Body of pancreas (tissue), 4 donors: ENCODE data around the gene SNRNP200. TPM values are rescaled to one million over a fixed set of nuclear protein-coding genes. Genes with fewer than 3 reads are reported as not detected.

Source experiments
- ATAC-seq: fragments of 150-250 bp; one replicate; pipeline ENCODE4 v1.9.1; 2016
- DNase-seq, 4 donors: peaks; one replicate each; pipeline ENCODE4 v3.0.0-alpha.2; 2019
- H3K27ac ChIP-seq, 4 donors: fragments of 200-600 bp; sonication (generic); 1 replicate in 3 of 4; 2 replicates in 1 of 4; pipeline versions ENCODE4 v1.5.1 to v1.6.1; 2016 to 2019; ENCODE audit warnings: mild to moderate bottlenecking in 1 of 4, mixed read lengths in 1 of 4, moderate library complexity in 1 of 4
- H3K27me3 ChIP-seq, 2 donors: fragments of 200-600 bp; sonication (generic); one replicate each; pipeline ENCODE4 v1.6.0; 2016; ENCODE audit warnings: mild to moderate bottlenecking in 1 of 2
- H3K36me3 ChIP-seq, 2 donors: fragments of 200-600 bp; sonication (generic); replicated peaks in 1 of 2; 2 replicates each; pipeline ENCODE4 v1.5.1; 2016; ENCODE audit warnings: low read depth in 2 of 2; ENCODE audit not compliant: insufficient read depth in 1 of 2
- H3K4me1 ChIP-seq: fragments of 200-600 bp; sonication (generic); one replicate; pipeline ENCODE4 v1.6.0; 2016
- H3K4me3 ChIP-seq, 2 donors: fragments of 200-600 bp; sonication (generic); 1 replicate in 1 of 2; 2 replicates in 1 of 2; pipeline ENCODE4 v1.5.1; 2016 to 2019
- H3K9me3 ChIP-seq, 3 donors: fragments of 200-600 bp; sonication (generic); 1 replicate in 2 of 3; 2 replicates in 1 of 3; pipeline ENCODE4 v1.5.1; 2016
- POLR2A ChIP-seq, 3 donors: fragments of 450-650 bp; IDR thresholded peaks; one replicate each; pipeline ENCODE4 v1.6.1; 2016; ENCODE audit warnings: antibody characterized with exemption in 3 of 3, mild to moderate bottlenecking in 2 of 3
- WGBS, 2 donors: methylation state at CpG; one replicate each; pipeline ENCODE4 v1.1.5; 2017; 5-methylcytosine and 5-hydroxymethylcytosine counted together
- intact Hi-C: fragments of 100-400 bp; cut with DNase I; formaldehyde crosslinking; loops from one replicate; pipeline ENCODE4 v1.15.1; 2023
- total RNA-seq, 2 donors: library from RNA; depleted of rRNA; stranded (reverse); fragments of >200 nt; gene quantifications; one replicate each; pipeline ENCODE4 v1.1.0, GENCODE V29; 2016
- TF ChIP-seq, protein P1 (sequence below), 7 experiments: fragments of 450-650 bp in 4 of 7; fragments of 200-600 bp in 3 of 7; sonication (generic) in 3 of 7; IDR thresholded peaks; one replicate each; pipeline ENCODE4 v1.5.1; 2016 to 2019; ENCODE audit warnings: antibody characterized with exemption in 7 of 7

SNRNP200 gene
- total RNA-seq, 2 donors from 2014 or later, result 58.1 to 110 TPM

DNA sequence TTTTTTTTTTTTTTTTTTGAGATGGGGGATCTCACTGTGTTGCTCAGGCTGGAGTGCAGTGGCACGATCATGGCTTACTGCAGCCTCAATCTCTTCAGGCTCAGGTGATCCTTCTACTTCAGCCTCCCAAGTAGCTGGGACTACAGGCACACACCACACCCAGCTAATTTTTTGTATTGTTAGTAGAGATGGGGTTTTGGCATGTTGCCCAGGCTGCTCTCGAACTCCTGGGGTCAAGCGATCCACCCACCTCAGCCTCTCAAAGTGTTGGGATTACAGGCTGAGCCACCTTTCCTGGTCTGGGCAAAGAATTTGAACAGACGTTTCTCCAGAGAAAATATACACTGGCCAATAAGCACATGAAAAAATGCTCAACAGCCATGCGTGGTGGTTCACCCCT is 2.9 kb upstream of the SNRNP200 start:
- intact Hi-C loops, result no loop called here
- no peak for ATAC-seq
- TF ChIP-seq POLR2A (IDR thresholded peaks at IDR 0.05), result no peak
- TF ChIP-seq, protein P1, sequence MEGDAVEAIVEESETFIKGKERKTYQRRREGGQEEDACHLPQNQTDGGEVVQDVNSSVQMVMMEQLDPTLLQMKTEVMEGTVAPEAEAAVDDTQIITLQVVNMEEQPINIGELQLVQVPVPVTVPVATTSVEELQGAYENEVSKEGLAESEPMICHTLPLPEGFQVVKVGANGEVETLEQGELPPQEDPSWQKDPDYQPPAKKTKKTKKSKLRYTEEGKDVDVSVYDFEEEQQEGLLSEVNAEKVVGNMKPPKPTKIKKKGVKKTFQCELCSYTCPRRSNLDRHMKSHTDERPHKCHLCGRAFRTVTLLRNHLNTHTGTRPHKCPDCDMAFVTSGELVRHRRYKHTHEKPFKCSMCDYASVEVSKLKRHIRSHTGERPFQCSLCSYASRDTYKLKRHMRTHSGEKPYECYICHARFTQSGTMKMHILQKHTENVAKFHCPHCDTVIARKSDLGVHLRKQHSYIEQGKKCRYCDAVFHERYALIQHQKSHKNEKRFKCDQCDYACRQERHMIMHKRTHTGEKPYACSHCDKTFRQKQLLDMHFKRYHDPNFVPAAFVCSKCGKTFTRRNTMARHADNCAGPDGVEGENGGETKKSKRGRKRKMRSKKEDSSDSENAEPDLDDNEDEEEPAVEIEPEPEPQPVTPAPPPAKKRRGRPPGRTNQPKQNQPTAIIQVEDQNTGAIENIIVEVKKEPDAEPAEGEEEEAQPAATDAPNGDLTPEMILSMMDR (IDR thresholded peaks at IDR 0.05), result no peak
- H3K27ac ChIP-seq, result no peak overlapping the region
- no peak overlapping the region for H3K4me3 ChIP-seq
- no peak for DNase-seq
- H3K4me1 ChIP-seq, result peaks cover 17% of the 10 kb centered on the region
- H3K9me3 ChIP-seq, result no peaks in the 10 kb centered on the region
- peaks cover 0 to 2% of the 10 kb centered on the region in 2 donors for H3K36me3 ChIP-seq
- no peaks in the 10 kb centered on the region for H3K27me3 ChIP-seq
- WGBS, 2 donors, result 78 to 84% methylated on average over 5 of the region's 5 CpGs

DNA sequence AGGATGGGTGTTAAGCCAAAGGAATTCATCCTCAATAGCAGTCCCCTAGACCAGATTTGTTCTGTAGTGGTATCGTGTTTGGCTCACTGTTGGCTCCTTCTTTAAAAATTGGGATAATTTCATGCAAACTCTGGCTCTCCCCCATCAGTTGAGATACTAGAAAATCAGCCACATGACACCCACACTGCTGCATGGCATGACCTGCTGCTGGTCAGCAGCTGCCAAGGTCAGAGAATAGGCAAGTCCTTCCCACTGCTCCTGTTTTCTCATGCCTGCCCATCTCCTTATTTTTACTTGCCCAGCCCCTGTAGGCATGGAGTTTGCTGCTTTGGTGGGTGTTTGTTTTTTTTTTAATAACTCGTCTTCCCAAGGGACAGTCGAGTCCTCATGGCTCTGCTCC is 1.0 kb upstream of the SNRNP200 start:
- no peaks in the 10 kb centered on the region for H3K27me3 ChIP-seq
- peaks cover 0 to 11% of the 10 kb centered on the region in 2 donors for H3K36me3 ChIP-seq
- H3K9me3 ChIP-seq, result no peaks in the 10 kb centered on the region
- 75 to 81% methylated on average over 3 of the region's 3 CpGs for WGBS, 2 donors
- intact Hi-C loops, result no loop called here
- H3K27ac ChIP-seq, result peak overlapping the region in 2 of 4 donors; percentile 61 to 85
- TF ChIP-seq, protein P1 (IDR thresholded peaks at IDR 0.05), result no peak
- TF ChIP-seq POLR2A (IDR thresholded peaks at IDR 0.05), result no peak
- H3K4me1 ChIP-seq, result peaks cover 17% of the 10 kb centered on the region
- H3K4me3 ChIP-seq, result peak overlapping the region in 1 of 2 donors; percentile 94
- ATAC-seq (no peak), DNase-seq (no peak)

DNA sequence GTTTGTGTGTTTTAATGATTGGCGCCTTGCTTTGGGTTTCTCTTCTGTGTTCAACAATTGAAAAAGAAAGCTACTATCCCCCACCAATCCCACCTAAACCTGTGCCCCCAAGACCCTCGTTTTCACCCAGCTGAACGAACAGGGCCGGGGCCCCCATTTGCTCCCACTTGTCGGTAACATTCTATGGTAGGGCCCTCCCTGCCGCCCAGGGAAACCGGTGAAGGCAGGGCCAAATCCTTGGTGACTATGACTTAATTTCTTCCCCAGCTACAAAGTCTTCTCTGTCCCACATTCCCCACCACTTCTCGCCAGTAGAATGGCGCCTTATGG is 598 bp upstream of the SNRNP200 start:
- peak overlapping the region; percentile 61 to 85 (median 74) for H3K27ac ChIP-seq
- TF ChIP-seq POLR2A (IDR thresholded peaks at IDR 0.05), result no peak
- TF ChIP-seq, protein P1 (IDR thresholded peaks at IDR 0.05), result no peak
- DNase-seq (no peak), ATAC-seq (no peak)
- H3K4me3 ChIP-seq, result peak overlapping the region; percentile 91 to 94
- no peaks in the 10 kb centered on the region for H3K27me3 ChIP-seq
- intact Hi-C loops, result no loop called here
- peaks cover 17% of the 10 kb centered on the region for H3K4me1 ChIP-seq
- H3K9me3 ChIP-seq, result no peaks in the 10 kb centered on the region
- WGBS, 2 donors, result 11 to 27% methylated on average over 9 of the region's 9 CpGs
- H3K36me3 ChIP-seq, result peaks cover 0 to 14% of the 10 kb centered on the region in 2 donors

DNA sequence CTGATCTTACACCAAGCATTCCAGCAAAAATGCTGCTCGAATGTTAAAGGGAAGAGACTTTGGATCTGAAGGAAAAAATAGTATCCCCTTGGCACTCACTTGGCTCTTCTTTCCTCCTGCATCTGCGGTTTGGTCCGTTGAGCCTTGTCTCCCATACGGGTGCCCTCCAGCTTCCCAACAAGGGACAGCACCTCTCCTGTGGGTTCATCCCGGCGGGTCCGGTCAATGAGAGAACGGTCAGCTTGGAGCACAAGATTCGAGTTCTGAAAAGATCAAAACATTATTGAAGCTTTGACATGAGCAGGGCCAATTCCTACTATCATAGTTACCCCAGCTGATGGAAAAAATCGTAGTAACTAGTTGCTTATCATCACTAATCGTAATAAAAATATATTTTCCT is 740 bp downstream of the SNRNP200 start:
- no peak for DNase-seq
- no peak for ATAC-seq
- 60 to 61% methylated on average over 11 of the region's 11 CpGs for WGBS, 2 donors
- no peaks in the 10 kb centered on the region for H3K9me3 ChIP-seq
- peak overlapping the region; percentile 91 to 94 for H3K4me3 ChIP-seq
- H3K4me1 ChIP-seq, result peaks cover 17% of the 10 kb centered on the region
- no peak for TF ChIP-seq POLR2A (IDR thresholded peaks at IDR 0.05)
- TF ChIP-seq, protein P1 (IDR thresholded peaks at IDR 0.05), result no peak
- intact Hi-C loops, result no loop called here
- peak overlapping the region in 3 of 4 donors; percentile 61 to 85 (median 79) for H3K27ac ChIP-seq
- peaks cover 0 to 20% of the 10 kb centered on the region in 2 donors for H3K36me3 ChIP-seq
- H3K27me3 ChIP-seq, result no peaks in the 10 kb centered on the region

DNA sequence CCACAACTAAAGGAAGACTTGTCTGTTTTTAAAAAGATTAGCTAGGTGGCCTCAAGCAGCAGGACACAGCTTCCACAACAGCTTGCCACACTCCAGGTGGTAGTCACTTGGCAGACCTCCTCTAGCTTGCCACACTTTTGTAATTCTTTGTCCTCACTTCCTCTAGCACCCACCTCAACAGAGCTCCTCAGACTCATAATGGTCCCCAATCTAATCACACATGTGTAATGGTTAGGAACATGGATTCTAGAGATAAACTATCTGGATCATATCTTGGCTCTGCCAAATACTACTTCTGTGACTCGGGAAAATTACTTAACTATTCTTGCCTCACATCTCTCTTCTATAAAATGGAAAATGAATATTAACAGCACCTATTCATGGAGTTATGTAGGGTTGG is 3.5 kb downstream of the SNRNP200 start:
- ATAC-seq (no peak), DNase-seq (no peak)
- Histone ChIP-seq H3K9me3 (no peaks in the 10 kb centered on the region), H3K27ac (no peak overlapping the region), H3K36me3 (peaks cover 10 to 48% of the 10 kb centered on the region in 2 donors), H3K4me3 (no peak overlapping the region), H3K27me3 (no peaks in the 10 kb centered on the region), H3K4me1 (peaks cover 17% of the 10 kb centered on the region)
- intact Hi-C loops, result no loop called here
- 42 to 50% methylated on average over 1 of the region's 1 CpG for WGBS, 2 donors
- TF ChIP-seq, protein P1 (IDR thresholded peaks at IDR 0.05), result no peak
- TF ChIP-seq POLR2A (IDR thresholded peaks at IDR 0.05), result no peak
